CD4-positive, alpha-beta memory T cell (primary cell): ENCODE measurements around the gene KCNQ1OT1. TPM values are rescaled to one million over a fixed set of nuclear protein-coding genes. Genes with fewer than 3 reads are reported as not detected.

Experiments
- CTCF ChIA-PET: fragments of 350-600 bp; sonication (Branson Sonifier 250); formaldehyde crosslinking; loops from one replicate; lab custom pipeline; 2021; ENCODE audit warnings: inconsistent platforms; ENCODE audit not compliant: partially characterized antibody; lab: Charles Lee
- POLR2A ChIA-PET: fragments of 350-600 bp; sonication (Branson Sonifier 250); formaldehyde crosslinking; loops from one replicate; lab custom pipeline; 2021; ENCODE audit not compliant: partially characterized antibody; lab: Charles Lee
- DNase-seq, 5 donors: peaks; one replicate each; pipeline versions ENCODE4 v3.0.0 to v3.0.0-alpha.2; 2020 to 2022; ENCODE audit warnings: mixed read lengths in 1 of 5
- H3K27ac ChIP-seq: one replicate; pipeline ENCODE4 v1.7.0; 2013; ENCODE audit warnings: low read depth, low read length
- H3K27me3 ChIP-seq: 2 replicates; pipeline ENCODE4 v1.7.0; 2013; ENCODE audit warnings: mild to moderate bottlenecking, low read length, moderate library complexity; ENCODE audit not compliant: insufficient read depth
- H3K36me3 ChIP-seq: 2 replicates; pipeline ENCODE4 v1.7.0; 2013; ENCODE audit warnings: mild to moderate bottlenecking, low read length, moderate library complexity; ENCODE audit not compliant: insufficient read depth
- H3K4me1 ChIP-seq: 2 replicates; pipeline ENCODE4 v1.7.0; 2013; ENCODE audit warnings: mild to moderate bottlenecking, low read length, moderate library complexity; ENCODE audit not compliant: insufficient read depth
- H3K4me3 ChIP-seq, 2 donors: one replicate each; pipeline ENCODE4 v1.7.0; 2013; ENCODE audit warnings: low read length in 2 of 2, mild to moderate bottlenecking in 1 of 2
- H3K9me3 ChIP-seq, 2 donors: one replicate each; pipeline ENCODE4 v1.7.0; 2013; ENCODE audit warnings: low read length in 2 of 2, control low read depth in 1 of 2; ENCODE audit not compliant: control insufficient read depth in 1 of 2
- H3K27ac Mint-ChIP-seq, 7 donors: one replicate each; pipeline ENCODE4 v1.8.0; 2020 to 2021; ENCODE audit warnings: mixed read lengths in 7 of 7, mild to moderate bottlenecking in 6 of 7, inconsistent platforms in 3 of 7, moderate library complexity in 3 of 7
- H3K27me3 Mint-ChIP-seq, 2 donors: one replicate each; pipeline ENCODE4 v1.8.0; 2020 to 2021; ENCODE audit warnings: mixed read lengths in 2 of 2
- H3K36me3 Mint-ChIP-seq, 2 donors: one replicate each; pipeline ENCODE4 v1.8.0; 2020 to 2021; ENCODE audit warnings: mixed read lengths in 2 of 2, inconsistent platforms in 1 of 2, mild to moderate bottlenecking in 1 of 2
- H3K4me1 Mint-ChIP-seq, 4 donors: one replicate each; pipeline ENCODE4 v1.8.0; 2020 to 2021; ENCODE audit warnings: mixed read lengths in 4 of 4, mild to moderate bottlenecking in 1 of 4
- H3K4me3 Mint-ChIP-seq, 8 donors: one replicate each; pipeline ENCODE4 v1.8.0; 2020 to 2021; ENCODE audit warnings: mixed read lengths in 8 of 8, mild to moderate bottlenecking in 7 of 8, moderate library complexity in 6 of 8, inconsistent platforms in 3 of 8
- H3K9me3 Mint-ChIP-seq, 8 donors: one replicate each; pipeline ENCODE4 v1.8.0; 2020 to 2021; ENCODE audit warnings: mixed read lengths in 8 of 8, mild to moderate bottlenecking in 5 of 8, inconsistent platforms in 3 of 8, moderate library complexity in 1 of 8
- intact Hi-C: fragments of 100-400 bp; cut with micrococcal nuclease; formaldehyde crosslinking; loops from one replicate; pipeline ENCODE4 v1.15.1; 2023
- polyA plus RNA-seq, 2 donors: library from polyadenylated mRNA; unstranded; fragments of 300-500 nt; fragmentation: Illumina TruSeq; gene quantifications; one replicate each; pipeline ENCODE4 v1.2.3, GENCODE V29; 2021
- total RNA-seq, 2 experiments: library from RNA; stranded (reverse); gene quantifications; one replicate each; pipeline ENCODE4 v1.2.3, GENCODE V29; 2021

The KCNQ1OT1 gene
- total and polyA plus RNA-seq, 4 experiments from 2014 or later = 0.03 to 0.38 (median 0.23) TPM

DNA sequence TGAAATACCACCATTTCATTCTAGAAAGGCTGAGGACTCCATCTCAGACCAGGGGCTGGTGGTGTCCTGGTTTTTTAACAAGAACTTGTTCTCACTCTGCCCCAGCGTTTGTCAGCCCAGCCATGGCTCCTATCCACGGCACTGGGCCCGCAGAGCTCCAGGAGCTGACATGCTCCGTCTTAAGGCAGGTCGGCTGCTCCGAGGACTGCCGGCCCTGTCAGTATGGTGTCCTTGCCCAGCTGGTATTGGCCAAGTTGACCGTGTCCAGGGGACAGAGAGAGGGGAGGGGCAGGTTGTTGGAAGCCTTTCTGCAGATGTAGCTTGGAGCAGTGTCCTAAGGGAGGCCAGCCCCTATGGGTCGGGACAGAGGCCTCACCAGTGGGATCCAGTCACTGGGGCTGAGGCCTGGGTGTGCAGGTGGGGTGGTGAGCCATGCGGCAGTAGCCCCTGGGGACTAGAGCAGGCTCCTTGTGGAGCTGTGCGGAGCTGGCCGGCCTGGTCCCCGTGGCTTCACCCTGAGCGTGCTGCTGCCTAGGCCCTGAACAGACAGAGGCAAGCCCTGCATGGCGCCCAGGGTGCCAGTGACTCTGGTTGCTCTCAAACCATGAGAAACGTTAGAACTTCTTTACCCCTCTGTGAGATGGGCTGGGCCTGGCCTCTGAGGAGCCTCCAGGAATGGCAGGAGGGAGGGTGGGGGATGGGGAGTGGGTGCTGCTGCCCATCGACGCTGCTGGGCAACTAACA lies 39.9 kb upstream of the KCNQ1OT1 start:
- no peak overlapping the region for H3K27ac ChIP-seq
- H3K4me1 ChIP-seq = no peaks in the 10 kb centered on the region
- no peaks in the 10 kb centered on the region for H3K36me3 Mint-ChIP-seq
- CTCF ChIA-PET = no interaction called here
- DNase-seq = no peak
- no peak overlapping the region for H3K4me3 Mint-ChIP-seq
- no peak overlapping the region for H3K4me3 ChIP-seq
- intact Hi-C loops = no loop called here
- H3K9me3 ChIP-seq = no peaks in the 10 kb centered on the region
- H3K4me1 Mint-ChIP-seq = no peaks in the 10 kb centered on the region
- no peaks in the 10 kb centered on the region for H3K27me3 Mint-ChIP-seq
- no peak overlapping the region for H3K27ac Mint-ChIP-seq
- no peaks in the 10 kb centered on the region for H3K36me3 ChIP-seq
- no peaks in the 10 kb centered on the region for H3K9me3 Mint-ChIP-seq
- POLR2A ChIA-PET = no interaction called here
- no peaks in the 10 kb centered on the region for H3K27me3 ChIP-seq

- Mint-ChIP-seq H3K36me3 (no peaks in the 10 kb centered on the region), H3K9me3 (no peaks in the 10 kb centered on the region), H3K27ac (no peak overlapping the region), H3K4me1 (no peaks in the 10 kb centered on the region), H3K27me3 (no peaks in the 10 kb centered on the region), H3K4me3 (no peak overlapping the region)
- POLR2A ChIA-PET = no interaction called here
- Histone ChIP-seq H3K27me3 (no peaks in the 10 kb centered on the region), H3K4me1 (no peaks in the 10 kb centered on the region), H3K36me3 (no peaks in the 10 kb centered on the region), H3K27ac (no peak overlapping the region), H3K9me3 (no peaks in the 10 kb centered on the region), H3K4me3 (no peak overlapping the region)
- DNase-seq = no peak
- intact Hi-C loops = no loop called here
- CTCF ChIA-PET = no interaction called here
These were observed 39.0 kb upstream of the KCNQ1OT1 start for GRCh38 chr11:2738551-2739431.

GRCh38 chr11:2737866-2738265 lies 38.1 kb upstream of the KCNQ1OT1 start:
- Mint-ChIP-seq H3K4me1 (no peaks in the 10 kb centered on the region), H3K4me3 (no peak overlapping the region), H3K36me3 (no peaks in the 10 kb centered on the region), H3K9me3 (no peaks in the 10 kb centered on the region), H3K27ac (no peak overlapping the region), H3K27me3 (no peaks in the 10 kb centered on the region)
- intact Hi-C loops = no loop called here
- ChIA-PET POLR2A (no interaction called here), CTCF (no interaction called here)
- no peaks in the 10 kb centered on the region for H3K9me3 ChIP-seq
- no peak overlapping the region for H3K27ac ChIP-seq
- no peak overlapping the region for H3K4me3 ChIP-seq
- H3K27me3 ChIP-seq = no peaks in the 10 kb centered on the region
- DNase-seq = no peak
- no peaks in the 10 kb centered on the region for H3K36me3 ChIP-seq
- no peaks in the 10 kb centered on the region for H3K4me1 ChIP-seq

DNA sequence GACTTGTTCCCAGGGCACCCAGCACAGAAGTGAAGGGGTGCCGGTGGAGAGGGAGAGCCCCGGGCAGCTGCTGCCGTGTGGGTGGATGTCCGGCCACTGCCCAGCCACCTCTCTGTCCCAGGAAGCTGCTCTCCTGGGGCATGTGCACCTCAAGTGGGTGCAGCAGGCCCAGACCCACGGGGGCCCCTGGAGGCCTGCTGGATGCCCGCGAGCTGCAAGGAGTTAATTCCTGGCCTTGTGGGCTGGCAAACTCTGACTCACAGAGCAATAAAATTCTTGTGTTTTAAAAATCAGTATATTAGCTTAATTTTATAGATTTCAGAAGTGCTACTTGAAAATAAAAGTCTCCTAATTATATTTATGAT lies 37.4 kb upstream of the KCNQ1OT1 start:
- Histone ChIP-seq H3K9me3 (no peaks in the 10 kb centered on the region), H3K27me3 (no peaks in the 10 kb centered on the region), H3K4me3 (no peak overlapping the region), H3K36me3 (no peaks in the 10 kb centered on the region), H3K27ac (no peak overlapping the region), H3K4me1 (no peaks in the 10 kb centered on the region)
- no peak for DNase-seq
- Mint-ChIP-seq H3K4me3 (no peak overlapping the region), H3K36me3 (no peaks in the 10 kb centered on the region), H3K27ac (no peak overlapping the region), H3K27me3 (no peaks in the 10 kb centered on the region), H3K4me1 (no peaks in the 10 kb centered on the region), H3K9me3 (no peaks in the 10 kb centered on the region)
- ChIA-PET POLR2A (no interaction called here), CTCF (no interaction called here)
- intact Hi-C loops = no loop called here

- H3K4me3 ChIP-seq = no peak overlapping the region
- no peaks in the 10 kb centered on the region for H3K27me3 Mint-ChIP-seq
- H3K4me1 ChIP-seq = no peaks in the 10 kb centered on the region
- intact Hi-C loops = no loop called here
- no peaks in the 10 kb centered on the region for H3K9me3 ChIP-seq
- no peaks in the 10 kb centered on the region for H3K36me3 ChIP-seq
- H3K9me3 Mint-ChIP-seq = no peaks in the 10 kb centered on the region
- H3K27me3 ChIP-seq = no peaks in the 10 kb centered on the region
- H3K4me3 Mint-ChIP-seq = no peak overlapping the region
- no peak for DNase-seq
- H3K27ac Mint-ChIP-seq = no peak overlapping the region
- H3K4me1 Mint-ChIP-seq = no peaks in the 10 kb centered on the region
- H3K36me3 Mint-ChIP-seq = no peaks in the 10 kb centered on the region
- ChIA-PET CTCF (no interaction called here), POLR2A (no interaction called here)
- H3K27ac ChIP-seq = no peak overlapping the region
These were observed 36.9 kb upstream of the KCNQ1OT1 start for GRCh38 chr11:2736577-2737225.

- Mint-ChIP-seq H3K4me1 (no peaks in the 10 kb centered on the region), H3K27me3 (no peaks in the 10 kb centered on the region), H3K9me3 (peaks cover 0 to 4% (median 0%) of the 10 kb centered on the region in 8 donors), H3K4me3 (no peak overlapping the region), H3K27ac (no peak overlapping the region), H3K36me3 (no peaks in the 10 kb centered on the region)
- Histone ChIP-seq H3K36me3 (no peaks in the 10 kb centered on the region), H3K4me3 (no peak overlapping the region), H3K4me1 (no peaks in the 10 kb centered on the region), H3K27me3 (no peaks in the 10 kb centered on the region), H3K27ac (no peak overlapping the region), H3K9me3 (no peaks in the 10 kb centered on the region)
- ChIA-PET POLR2A (no interaction called here), CTCF (no interaction called here)
- intact Hi-C loops = no loop called here
- DNase-seq = no peak
These were observed 35.3 kb upstream of the KCNQ1OT1 start for GRCh38 chr11:2735053-2735589.
